Limb (tissue), 2 donors: Measurements from ENCODE around the gene CEP63.

Source experiments
- DNase-seq, 2 donors: peaks; one replicate each; pipeline ENCODE4 v3.0.0-alpha.2; 2016; ENCODE audit errors: extremely low spot score in 2 of 2

The CEP63 gene

GRCh38 chr3:134468519-134468918 lies 17.3 kb upstream of the CEP63 start:
- DNase-seq: no peak

- DNase-seq: peak in 1 of 2 donors; percentile 16
Measured at GRCh38 chr3:134471521-134472193, 14.2 kb upstream of the CEP63 start.

- no peak for DNase-seq
Measured at GRCh38 chr3:134472831-134473230, 13.0 kb upstream of the CEP63 start.

- peak; percentile 86 to 88 for DNase-seq
Measured at GRCh38 chr3:134473868-134474546, 11.8 kb upstream of the CEP63 start.

GRCh38 chr3:134474956-134475355 lies 10.9 kb upstream of the CEP63 start:
- DNase-seq: no peak

- DNase-seq: no peak
Measured at GRCh38 chr3:134476306-134476705, 9.6 kb upstream of the CEP63 start.

- DNase-seq: no peak
Measured at GRCh38 chr3:134477002-134477401, 8.9 kb upstream of the CEP63 start.

- no peak for DNase-seq
Measured at GRCh38 chr3:134477938-134478337, 7.9 kb upstream of the CEP63 start.

- DNase-seq: no peak
Measured at GRCh38 chr3:134480546-134480945, 5.3 kb upstream of the CEP63 start.

- DNase-seq: no peak
Measured at GRCh38 chr3:134481166-134481565, 4.7 kb upstream of the CEP63 start.

GRCh38 chr3:134482622-134483021 lies 3.2 kb upstream of the CEP63 start:
- no peak for DNase-seq

GRCh38 chr3:134483195-134483900 lies 2.5 kb upstream of the CEP63 start:
- DNase-seq: no peak

- DNase-seq: no peak
Measured at GRCh38 chr3:134485075-134485717, 661 bp upstream of the CEP63 start.

- DNase-seq: no peak
Measured at GRCh38 chr3:134486577-134487041, 752 bp downstream of the CEP63 start.

- no peak for DNase-seq
Measured at GRCh38 chr3:134487406-134487805, 1.5 kb downstream of the CEP63 start.

- no peak for DNase-seq
Measured at GRCh38 chr3:134494495-134494894, 8.6 kb downstream of the CEP63 start.

GRCh38 chr3:134495980-134496379 lies 10.1 kb downstream of the CEP63 start:
- no peak for DNase-seq

- no peak for DNase-seq
Measured at GRCh38 chr3:134496471-134497071, 10.7 kb downstream of the CEP63 start.

GRCh38 chr3:134503266-134503665 lies 17.4 kb downstream of the CEP63 start:
- no peak for DNase-seq

- DNase-seq: no peak
Measured at GRCh38 chr3:134504132-134504531, 18.3 kb downstream of the CEP63 start.

GRCh38 chr3:134505485-134505884 lies 19.6 kb downstream of the CEP63 start:
- DNase-seq: no peak

GRCh38 chr3:134511500-134511899 lies 25.6 kb downstream of the CEP63 start:
- no peak for DNase-seq
